ENCODE results near the gene TBC1D4. TPM values are rescaled to one million over a fixed set of nuclear protein-coding genes. Genes with fewer than 3 reads are reported as not detected.
A peak's percentile ranks its signal among the peaks of the same experiment; 100 is the strongest.

Gene TBC1D4
- total RNA-seq, 4 donors from 2014 or later: 38.5 to 53.0 (median 44.1) TPM

GRCh38 chr13:75485286-75486062, 3.5 kb upstream of the TBC1D4 start:
- H3K4me3 ChIP-seq (ENCODE audit: low read depth, poor library complexity, severe bottlenecking): no peak overlapping the region
- intact Hi-C loops (cut with DNase I; ENCODE audit: low total_unique reads): no loop called here
- no peak for DNase-seq (ENCODE audit: low spot score in 2 of 2)
- WGBS, 2 donors: 88 to 89% methylated on average over 1 of the region's 1 CpG
- TF ChIP-seq POLR2A (IDR thresholded peaks at IDR 0.05) (no peak), CTCF (IDR thresholded peaks at IDR 0.05) (no peak)

- H3K4me3 ChIP-seq (ENCODE audit: low read depth, poor library complexity, severe bottlenecking): no peak overlapping the region
- TF ChIP-seq POLR2A (IDR thresholded peaks at IDR 0.05) (no peak), CTCF (IDR thresholded peaks at IDR 0.05) (no peak)
- intact Hi-C loops (cut with DNase I; ENCODE audit: low total_unique reads): no loop called here
- DNase-seq (ENCODE audit: low spot score in 2 of 2): no peak
- WGBS, 2 donors: 0% methylated on average over 1 of the region's 1 CpG
Measured at GRCh38 chr13:75482820-75483079, 781 bp upstream of the TBC1D4 start.

GRCh38 chr13:75481176-75482069, 546 bp downstream of the TBC1D4 start:
- H3K4me3 ChIP-seq (ENCODE audit: low read depth, poor library complexity, severe bottlenecking): peak overlapping the region; percentile 80
- no peak for TF ChIP-seq POLR2A (IDR thresholded peaks at IDR 0.05)
- TF ChIP-seq CTCF (IDR thresholded peaks at IDR 0.05): no peak
- intact Hi-C loops (cut with DNase I; ENCODE audit: low total_unique reads): no loop called here
- peak; percentile 21 to 88 for DNase-seq (ENCODE audit: low spot score in 2 of 2)
- WGBS, 2 donors: 0 to 2% methylated on average over 9 to 47 of the region's 100 CpGs

GRCh38 chr13:75480671-75481175, 1.2 kb downstream of the TBC1D4 start:
- 0 to 1% methylated on average over 34 to 42 of the region's 48 CpGs for WGBS, 2 donors
- intact Hi-C loops (cut with DNase I; ENCODE audit: low total_unique reads): no loop called here
- H3K4me3 ChIP-seq (ENCODE audit: low read depth, poor library complexity, severe bottlenecking): peak overlapping the region; percentile 80
- peak; percentile 75 to 88 for DNase-seq (ENCODE audit: low spot score in 2 of 2)
- no peak for TF ChIP-seq CTCF (IDR thresholded peaks at IDR 0.05)

GRCh38 chr13:75479102-75479740, 2.7 kb downstream of the TBC1D4 start:
- DNase-seq (ENCODE audit: low spot score in 2 of 2): no peak
- intact Hi-C loops (cut with DNase I; ENCODE audit: low total_unique reads): loop anchor here (5.0 kb wide), 1 partner anchor 107 kb away; no protein-coding TSS in a partner anchor
- H3K4me3 ChIP-seq (ENCODE audit: low read depth, poor library complexity, severe bottlenecking): no peak overlapping the region
- TF ChIP-seq CTCF (IDR thresholded peaks at IDR 0.05): no peak
- WGBS, 2 donors: 55 to 56% methylated on average over 5 of the region's 5 CpGs
